SIG-M5 treated with dmso at 0.1 percent for 504 hours (cell line): ENCODE results near the gene ALLC.

Experiments used
- DNase-seq: peaks from one replicate; lab custom pipeline; 2025; ENCODE audit not compliant: unreplicated experiment; lab: John Stamatoyannopoulos, UW

Gene ALLC

GRCh38 chr2:3639015-3639630 lies 18.9 kb upstream of the ALLC start:
- DNase-seq: no peak

GRCh38 chr2:3639653-3640052 lies 18.3 kb upstream of the ALLC start:
- DNase-seq: no peak

GRCh38 chr2:3641181-3641580 lies 16.8 kb upstream of the ALLC start:
- no peak for DNase-seq

- DNase-seq: no peak
Measured at GRCh38 chr2:3641841-3642421, 16.1 kb upstream of the ALLC start.

- DNase-seq: no peak
Measured at GRCh38 chr2:3642521-3643215, 15.3 kb upstream of the ALLC start.

- no peak for DNase-seq
Measured at GRCh38 chr2:3643371-3644245, 14.4 kb upstream of the ALLC start.

- DNase-seq: no peak
Measured at GRCh38 chr2:3644246-3644525, 13.8 kb upstream of the ALLC start.

GRCh38 chr2:3644891-3645605 lies 13.0 kb upstream of the ALLC start:
- no peak for DNase-seq

- no peak for DNase-seq
Measured at GRCh38 chr2:3645745-3646389, 12.1 kb upstream of the ALLC start.

- DNase-seq: no peak
Measured at GRCh38 chr2:3646446-3646845, 11.6 kb upstream of the ALLC start.

- no peak for DNase-seq
Measured at GRCh38 chr2:3647246-3647645, 10.8 kb upstream of the ALLC start.

- no peak for DNase-seq
Measured at GRCh38 chr2:3647831-3648651, 10.0 kb upstream of the ALLC start.

- no peak for DNase-seq
Measured at GRCh38 chr2:3648652-3649177, 9.3 kb upstream of the ALLC start.

GRCh38 chr2:3649581-3649980 lies 8.4 kb upstream of the ALLC start:
- no peak for DNase-seq

GRCh38 chr2:3650140-3650920 lies 7.7 kb upstream of the ALLC start:
- DNase-seq: no peak

GRCh38 chr2:3651691-3652648 lies 6.0 kb upstream of the ALLC start:
- DNase-seq: no peak

GRCh38 chr2:3652896-3653625 lies 4.9 kb upstream of the ALLC start:
- DNase-seq: no peak
